H1 (cell line): ENCODE results near the gene TYRO3. TPM values are rescaled to one million over a fixed set of nuclear protein-coding genes. Genes with fewer than 3 reads are reported as not detected.

Experiments used
- CTCF ChIA-PET: fragments of 300-600 bp; sonication (Branson Sonifier 250); formaldehyde crosslinking; loops from one replicate; lab custom pipeline; 2021; ENCODE audit not compliant: partially characterized antibody; lab: Charles Lee
- POLR2A ChIA-PET: fragments of 300-600 bp; sonication (Branson Sonifier 250); formaldehyde crosslinking; loops from one replicate; lab custom pipeline; 2021; ENCODE audit warnings: inconsistent platforms; ENCODE audit not compliant: partially characterized antibody; lab: Charles Lee
- DNase-seq, 2 experiments: peaks; one replicate each; pipeline versions ENCODE4 v3.0.0 to v3.0.0-alpha.2; 2010 to 2022; ENCODE audit warnings: low spot score in 2 of 2, low read depth in 1 of 2, mixed read lengths in 1 of 2
- FAIRE-seq: peaks from 2 replicates; lab custom pipeline; 2011; peaks lifted over from hg19 to GRCh38; lab: Jason Lieb, UNC
- H2AFZ ChIP-seq: 2 replicates; pipeline ENCODE4 v1.8.1; 2012; ENCODE audit warnings: low read length, inconsistent platforms
- H2AK5ac ChIP-seq: 2 replicates; pipeline ENCODE4 v1.6.1; 2013; ENCODE audit warnings: low read depth, low read length
- H2BK120ac ChIP-seq: replicated peaks from 2 replicates; pipeline ENCODE3; 2013; ENCODE audit warnings: low read depth, low read length, inconsistent platforms
- H2BK12ac ChIP-seq: 2 replicates; pipeline ENCODE4 v1.6.1; 2013; ENCODE audit warnings: low read depth, low read length
- H2BK15ac ChIP-seq: 2 replicates; pipeline ENCODE4 v1.6.1; 2013; ENCODE audit warnings: low read length
- H2BK20ac ChIP-seq: 2 replicates; pipeline ENCODE4 v1.6.1; 2013; ENCODE audit warnings: low read length
- H2BK5ac ChIP-seq: 2 replicates; pipeline ENCODE4 v1.6.1; 2013; ENCODE audit warnings: low read depth, low read length
- H3K14ac ChIP-seq: 2 replicates; pipeline ENCODE4 v1.6.1; 2013; ENCODE audit warnings: inconsistent platforms; ENCODE audit not compliant: insufficient read length
- H3K18ac ChIP-seq: 2 replicates; pipeline ENCODE4 v1.6.1; 2013; ENCODE audit warnings: low read length; ENCODE audit errors: extremely low read depth
- H3K23ac ChIP-seq: 2 replicates; pipeline ENCODE4 v1.6.1; 2013; ENCODE audit warnings: inconsistent platforms; ENCODE audit not compliant: insufficient read length
- H3K23me2 ChIP-seq: 2 replicates; pipeline ENCODE4 v1.6.1; 2013; ENCODE audit warnings: low read depth, low read length
- H3K27ac ChIP-seq: 2 replicates; pipeline ENCODE4 v1.6.1; 2011; ENCODE audit warnings: low read depth, low read length, inconsistent platforms
- H3K27me3 ChIP-seq, 4 experiments: replicated peaks in 1 of 4; 1 replicate in 1 of 4; 2 replicates in 3 of 4; pipeline versions ENCODE4 v1.6.1 to v1.8.1; 2011 to 2013; ENCODE audit warnings: low read length in 3 of 4, mild to moderate bottlenecking in 3 of 4, inconsistent platforms in 2 of 4, mixed read lengths in 2 of 4, moderate library complexity in 1 of 4; ENCODE audit not compliant: control insufficient read depth in 3 of 4, insufficient read depth in 3 of 4; ENCODE audit errors: extremely low read depth in 1 of 4
- H3K36me3 ChIP-seq, 4 experiments: 2 replicates each; pipeline versions ENCODE4 v1.6.1 to v1.8.1; 2011 to 2013; ENCODE audit warnings: mild to moderate bottlenecking in 4 of 4, low read length in 3 of 4, moderate library complexity in 2 of 4, control low read depth in 1 of 4, inconsistent platforms in 1 of 4; ENCODE audit not compliant: insufficient read depth in 4 of 4, control insufficient read depth in 2 of 4
- H3K4ac ChIP-seq: replicated peaks from 2 replicates; pipeline ENCODE3; 2013; ENCODE audit warnings: low read length, low read depth, mixed read lengths, inconsistent platforms; ENCODE audit not compliant: insufficient read length
- H3K4me1 ChIP-seq, 4 experiments: replicated peaks in 1 of 4; 1 replicate in 1 of 4; 2 replicates in 3 of 4; pipeline versions ENCODE4 v1.6.1 to v1.8.1; 2011 to 2013; ENCODE audit warnings: low read length in 3 of 4, inconsistent platforms in 2 of 4, mixed read lengths in 1 of 4; ENCODE audit not compliant: insufficient read depth in 4 of 4, control insufficient read depth in 3 of 4
- H3K4me2 ChIP-seq, 2 experiments: 2 replicates each; pipeline versions ENCODE4 v1.6.1 to v1.8.1; 2011 to 2013; ENCODE audit warnings: low read depth in 2 of 2, low read length in 2 of 2, control low read depth in 1 of 2, inconsistent platforms in 1 of 2, mild to moderate bottlenecking in 1 of 2; ENCODE audit not compliant: insufficient read depth in 1 of 2
- H3K4me3 ChIP-seq, 4 experiments: fragments of 200-600, 300-600 bp in 1 of 4; sonication (generic), shearing (Covaris generic), sonication (Bioruptor Twin) in 1 of 4; 2 replicates each; pipeline versions ENCODE4 v1.5.1 to v1.8.1; 2011 to 2016; ENCODE audit warnings: low read length in 4 of 4, low read depth in 3 of 4, control low read depth in 2 of 4, inconsistent platforms in 2 of 4, mild to moderate bottlenecking in 2 of 4, mixed read lengths in 1 of 4, moderate library complexity in 1 of 4; ENCODE audit not compliant: insufficient read depth in 2 of 4; ENCODE audit errors: extremely low read depth in 1 of 4
- H3K56ac ChIP-seq: replicated peaks from 2 replicates; pipeline ENCODE3; 2013; ENCODE audit warnings: low read depth, mild to moderate bottlenecking, mixed read lengths, low read length, inconsistent platforms; ENCODE audit not compliant: insufficient read length
- H3K79me1 ChIP-seq: 2 replicates; pipeline ENCODE4 v1.6.1; 2013; ENCODE audit warnings: low read depth, low read length, control low read depth
- H3K79me2 ChIP-seq, 2 experiments: 2 replicates each; pipeline versions ENCODE4 v1.6.1 to v1.8.1; 2012 to 2013; ENCODE audit warnings: low read length in 2 of 2, mild to moderate bottlenecking in 2 of 2, inconsistent platforms in 1 of 2; ENCODE audit not compliant: insufficient read depth in 2 of 2, control insufficient read depth in 1 of 2
- H3K9ac ChIP-seq, 4 experiments: replicated peaks in 1 of 4; 1 replicate in 1 of 4; 2 replicates in 3 of 4; pipeline versions ENCODE4 v1.6.1 to v1.8.1; 2011 to 2013; ENCODE audit warnings: low read depth in 3 of 4, low read length in 3 of 4, control low read depth in 2 of 4, mild to moderate bottlenecking in 2 of 4, moderate library complexity in 2 of 4, inconsistent platforms in 1 of 4; ENCODE audit errors: extremely low read depth in 1 of 4
- H3K9me3 ChIP-seq, 2 experiments: 2 replicates each; pipeline versions ENCODE4 v1.6.1 to v1.8.1; 2012 to 2013; ENCODE audit warnings: mild to moderate bottlenecking in 2 of 2, moderate library complexity in 2 of 2, control low read depth in 1 of 2, inconsistent platforms in 1 of 2, low read depth in 1 of 2, low read length in 1 of 2, mixed read lengths in 1 of 2; ENCODE audit not compliant: insufficient read depth in 2 of 2
- H4K20me1 ChIP-seq, 2 experiments: replicated peaks in 1 of 2; 2 replicates each; pipeline versions ENCODE3 to v1.8.1; 2011 to 2013; ENCODE audit warnings: inconsistent platforms in 2 of 2, low read length in 2 of 2, mild to moderate bottlenecking in 1 of 2; ENCODE audit not compliant: insufficient read depth in 2 of 2, control insufficient read depth in 1 of 2
- H4K5ac ChIP-seq: 2 replicates; pipeline ENCODE4 v1.6.1; 2013; ENCODE audit warnings: low read length, low read depth, mixed read lengths, inconsistent platforms; ENCODE audit not compliant: insufficient read length
- H4K8ac ChIP-seq: 2 replicates; pipeline ENCODE4 v1.8.0; 2013; ENCODE audit warnings: mild to moderate bottlenecking, moderate library complexity, low read length, inconsistent platforms; ENCODE audit not compliant: insufficient read depth; ENCODE audit errors: extremely low read depth
- H4K91ac ChIP-seq: replicated peaks from 2 replicates; pipeline ENCODE3; 2013; ENCODE audit warnings: low read length, mixed read lengths, inconsistent platforms; ENCODE audit not compliant: insufficient read length
- BACH1 ChIP-seq: IDR thresholded peaks from 2 replicates; pipeline ENCODE4 v1.6.1; 2012; ENCODE audit warnings: low read length, improper control_type of control experiment
- KDM1A ChIP-seq: fragments of 200-600, 300-600 bp; sonication (generic); IDR thresholded peaks from 2 replicates; pipeline ENCODE4 v1.7.1; 2016; ENCODE audit warnings: mild to moderate bottlenecking, low read length, borderline replicate concordance
- KDM5A ChIP-seq: fragments of 200-600 bp; IDR thresholded peaks from 2 replicates; pipeline ENCODE4 v1.7.1; 2012; ENCODE audit warnings: mild to moderate bottlenecking, low read length, inconsistent platforms, mixed read lengths
- RXRA ChIP-seq: IDR thresholded peaks from 2 replicates; pipeline ENCODE4 v1.6.1; 2011; ENCODE audit warnings: low read depth, mild to moderate bottlenecking, low read length, moderate library complexity; ENCODE audit not compliant: insufficient read depth
- SIN3A ChIP-seq, 2 experiments: IDR thresholded peaks in 1 of 2; conservative IDR thresholded peaks in 1 of 2; 2 replicates each; pipeline ENCODE4 v1.6.1; 2011 to 2012; ENCODE audit warnings: low read length in 2 of 2, improper control_type of control experiment in 1 of 2, low read depth in 1 of 2, mild to moderate bottlenecking in 1 of 2
- TBP ChIP-seq: IDR thresholded peaks from 2 replicates; pipeline ENCODE4 v1.6.1; 2011; ENCODE audit warnings: low read depth, low read length, improper control_type of control experiment
- WGBS, 2 experiments: shearing (Covaris generic) in 1 of 2; methylation state at CpG; one replicate each; pipeline versions ENCODE4 v1.1.6 to v1.1.7; 2013 to 2015; ENCODE audit warnings: low lambda C conversion rate in 2 of 2, mixed read lengths in 2 of 2, inconsistent platforms in 1 of 2, low coverage in 1 of 2, missing lambda C conversion rate in 1 of 2; ENCODE audit not compliant: insufficient replicate concordance in 2 of 2, insufficient coverage in 1 of 2, insufficient read length in 1 of 2; ENCODE audit errors: extremely low coverage in 1 of 2, missing lambda C conversion rate in 1 of 2; 5-methylcytosine and 5-hydroxymethylcytosine counted together
- polyA plus RNA-seq, 7 experiments: library from polyadenylated mRNA; depleted of rRNA in 3 of 7; stranded (reverse) in 5 of 7; unstranded in 2 of 7; fragments of >200 nt in 5 of 7; fragments of 200-250 nt in 2 of 7; gene quantifications; 1 replicate in 5 of 7; 2 replicates in 1 of 7; 4 replicates in 1 of 7; pipeline versions ENCODE4 v1.2.1 to v1.2.3, GENCODE V29; 2011 to 2013; ENCODE audit warnings: missing spikeins in 2 of 7, mixed read lengths in 2 of 7
- total RNA-seq: library from RNA; stranded (reverse); fragmentation: NEBNext Ultra II Directional; extraction: Animal tissue kit (Norgen Biotek cat#: 25700); gene quantifications from 2 replicates; pipeline ENCODE4 v1.2.1, GENCODE V29; 2021

Gene TYRO3
- total and polyA plus RNA-seq, 2 of the 8 experiments (the other 6 are each of a cell fraction or from before 2014, with no cell fraction given): 82.7 to 98.8 TPM

DNA sequence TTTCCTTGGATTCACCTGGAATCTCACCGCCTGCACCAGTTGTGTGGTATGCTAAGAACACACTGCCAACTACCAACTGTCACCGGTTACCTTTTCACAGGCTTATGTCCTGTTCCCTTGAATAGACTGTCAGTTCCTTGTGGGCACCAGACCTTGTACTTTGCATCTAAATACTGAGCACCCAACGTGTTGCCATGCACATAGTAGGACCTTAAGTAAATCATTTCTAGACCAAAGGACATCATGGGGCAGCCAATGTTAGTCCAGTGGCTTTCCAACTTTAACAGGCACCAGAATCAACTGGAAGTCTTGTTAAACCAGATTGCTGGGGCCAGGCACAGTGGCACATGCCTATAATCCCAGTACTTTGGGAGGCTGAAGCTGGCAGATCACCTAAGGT is 13.8 kb upstream of the TYRO3 start:
- H2BK20ac ChIP-seq: no peak overlapping the region
- H3K79me1 ChIP-seq: peaks cover 2% of the 10 kb centered on the region; the same call in 1 of the 2 replicates
- H3K36me3 ChIP-seq: no peaks in the 10 kb centered on the region
- H2BK12ac ChIP-seq: no peak overlapping the region
- H3K4ac ChIP-seq: no peak overlapping the region
- DNase-seq (no peak), FAIRE-seq (no peak)
- no peak overlapping the region for H3K14ac ChIP-seq
- no peak overlapping the region for H4K5ac ChIP-seq
- no peak overlapping the region for H3K56ac ChIP-seq
- no peak overlapping the region for H2BK15ac ChIP-seq
- no peak overlapping the region for H3K4me3 ChIP-seq
- ChIA-PET CTCF (no interaction called here), POLR2A (interaction anchor here (1.7 to 2.1 kb wide), 4 partner anchors 13 to 40 kb away, joined by 5 to 18 read pairs (median 10); no protein-coding TSS in a partner anchor)
- no peak overlapping the region for H4K91ac ChIP-seq
- H3K4me1 ChIP-seq: no peaks in the 10 kb centered on the region; a peak in 2 of 7 replicates
- no peak overlapping the region for H2BK5ac ChIP-seq
- H2AFZ ChIP-seq: no peak overlapping the region
- H2AK5ac ChIP-seq: no peak overlapping the region
- no peak overlapping the region for H3K23ac ChIP-seq
- H3K4me2 ChIP-seq: no peak overlapping the region
- H3K27me3 ChIP-seq: peaks cover 0 to 3% (median 1%) of the 10 kb centered on the region in 4 experiments; a peak in 1 of 7 replicates
- no peak overlapping the region for H3K18ac ChIP-seq
- H4K20me1 ChIP-seq: no peaks in the 10 kb centered on the region
- WGBS, 2 experiments: 90% methylated on average over 3 of the region's 3 CpGs; no CpG with 5 or more reads in 1 of the 2 experiments
- peaks cover 0 to 13% of the 10 kb centered on the region in 2 experiments; a peak in 2 of 4 replicates for H3K79me2 ChIP-seq
- no peak overlapping the region for H4K8ac ChIP-seq
- H3K9me3 ChIP-seq: no peaks in the 10 kb centered on the region
- H2BK120ac ChIP-seq: no peak overlapping the region
- no peaks in the 10 kb centered on the region for H3K23me2 ChIP-seq
- no peak overlapping the region for H3K9ac ChIP-seq
- H3K27ac ChIP-seq: no peak overlapping the region
- TF ChIP-seq KDM5A: no peak
- no peak for TF ChIP-seq RXRA
- no peak for TF ChIP-seq SIN3A (conservative IDR thresholded peaks at IDR 0.05 in 1 of 2, IDR thresholded peaks at IDR 0.05 in 1 of 2; ENCODE audit: low read depth in 1 of 2, low read length in 2 of 2)
- no peak for TF ChIP-seq KDM1A
- no peak for TF ChIP-seq TBP
- no peak for TF ChIP-seq BACH1
